IMR-90 (cell line): ENCODE data around the gene SHISAL2B. TPM values are rescaled to one million over a fixed set of nuclear protein-coding genes. Genes with fewer than 3 reads are reported as not detected.

Experiments used
- ATAC-seq: fragments of 200-7000 bp; cut with Tn5 transposase; 2 replicates; pipeline ENCODE4 v1.9.1; 2020; ENCODE audit warnings: low read depth, mild to moderate bottlenecking, moderate library complexity
- BruUV-seq: library from RNA; stranded (reverse); fragments of 400-500 nt; replicated peaks from 2 replicates; lab custom pipeline; 2021; lab: Mats Ljungman, UMichigan
- CTCF ChIA-PET: fragments of 300-600 bp; formaldehyde crosslinking; extraction: SDS; loops from one replicate; lab custom pipeline; 2021; ENCODE audit warnings: antibody characterized with exemption; lab: Yijun Ruan, JAX
- POLR2A ChIA-PET: fragments of 300-600 bp; sonication (Branson Sonifier 250); formaldehyde crosslinking; loops from one replicate; lab custom pipeline; 2022; ENCODE audit warnings: antibody characterized with exemption; ENCODE audit not compliant: unreplicated experiment; lab: Charles Lee
- DNase-seq: peaks from one replicate; pipeline ENCODE4 v3.0.0; 2013
- H2AFZ ChIP-seq: replicated peaks from 2 replicates; pipeline ENCODE3; 2013; ENCODE audit warnings: low read length, mild to moderate bottlenecking; ENCODE audit not compliant: poor library complexity
- H2AK5ac ChIP-seq: 2 replicates; pipeline ENCODE4 v1.6.1; 2013; ENCODE audit warnings: low read depth, low read length, inconsistent platforms
- H2AK9ac ChIP-seq: replicated peaks from 2 replicates; pipeline ENCODE3; 2013; ENCODE audit warnings: mild to moderate bottlenecking, low read depth, low read length, moderate library complexity; ENCODE audit not compliant: poor library complexity
- H2BK120ac ChIP-seq: 2 replicates; pipeline ENCODE4 v1.6.1; 2013; ENCODE audit warnings: low read depth, low read length, inconsistent platforms
- H2BK15ac ChIP-seq: 3 replicates; pipeline ENCODE4 v1.6.1; 2013; ENCODE audit warnings: low read depth, low read length, inconsistent platforms
- H2BK20ac ChIP-seq: 2 replicates; pipeline ENCODE4 v1.6.1; 2013; ENCODE audit warnings: low read depth, mild to moderate bottlenecking, inconsistent platforms, low read length, moderate library complexity
- H2BK5ac ChIP-seq: 2 replicates; pipeline ENCODE4 v1.6.1; 2013; ENCODE audit warnings: mild to moderate bottlenecking, low read depth, low read length, inconsistent platforms; ENCODE audit not compliant: poor library complexity, severe bottlenecking
- H3K14ac ChIP-seq: replicated peaks from 2 replicates; pipeline ENCODE4 v1.6.1; 2013; ENCODE audit warnings: low read depth, low read length, inconsistent platforms
- H3K18ac ChIP-seq: 2 replicates; pipeline ENCODE4 v1.6.1; 2013; ENCODE audit warnings: low read depth, low read length, control low read depth
- H3K23ac ChIP-seq: 2 replicates; pipeline ENCODE4 v1.6.1; 2013; ENCODE audit warnings: low read depth, low read length, inconsistent platforms
- H3K27ac ChIP-seq: 2 replicates; pipeline ENCODE4 v1.5.1; 2013; ENCODE audit warnings: mild to moderate bottlenecking, control low read depth, low read length; ENCODE audit not compliant: insufficient read depth
- H3K27me3 ChIP-seq: 2 replicates; pipeline ENCODE4 v1.6.1; 2013; ENCODE audit warnings: low read length; ENCODE audit not compliant: control insufficient read depth, insufficient read depth
- H3K36me3 ChIP-seq: 2 replicates; pipeline ENCODE4 v1.6.1; 2013; ENCODE audit warnings: low read length, mixed read lengths; ENCODE audit not compliant: control insufficient read depth, insufficient read depth
- H3K4ac ChIP-seq: 2 replicates; pipeline ENCODE4 v1.6.1; 2013; ENCODE audit warnings: low read depth, low read length, inconsistent platforms
- H3K4me1 ChIP-seq: 2 replicates; pipeline ENCODE4 v1.6.1; 2013; ENCODE audit warnings: low read length, mixed read lengths; ENCODE audit not compliant: control insufficient read depth, insufficient read depth
- H3K4me2 ChIP-seq: 2 replicates; pipeline ENCODE4 v1.6.1; 2013; ENCODE audit warnings: low read depth, mild to moderate bottlenecking, control low read depth, low read length, moderate library complexity
- H3K4me3 ChIP-seq: 2 replicates; pipeline ENCODE4 v1.5.1; 2013; ENCODE audit warnings: low read depth, mild to moderate bottlenecking, control low read depth, low read length, moderate library complexity; ENCODE audit not compliant: insufficient read depth
- H3K56ac ChIP-seq: 2 replicates; pipeline ENCODE4 v1.6.1; 2013; ENCODE audit warnings: low read length, inconsistent platforms; ENCODE audit not compliant: insufficient read depth; ENCODE audit errors: extremely low read depth
- H3K79me1 ChIP-seq, 2 experiments: 2 replicates each; pipeline ENCODE4 v1.6.1; 2013; ENCODE audit warnings: low read length in 2 of 2, inconsistent platforms in 1 of 2, low read depth in 1 of 2
- H3K9ac ChIP-seq: 2 replicates; pipeline ENCODE4 v1.6.1; 2013; ENCODE audit warnings: low read depth, low read length, control low read depth
- H3K9me1 ChIP-seq: 2 replicates; pipeline ENCODE4 v1.6.1; 2013; ENCODE audit warnings: low read length, inconsistent platforms; ENCODE audit not compliant: insufficient read depth
- H3K9me3 ChIP-seq: 2 replicates; pipeline ENCODE4 v1.6.1; 2013; ENCODE audit warnings: low read length; ENCODE audit not compliant: control insufficient read depth, insufficient read depth
- H4K20me1 ChIP-seq: 2 replicates; pipeline ENCODE4 v1.6.1; 2013; ENCODE audit warnings: low read length, inconsistent platforms; ENCODE audit not compliant: insufficient read depth
- H4K5ac ChIP-seq: 2 replicates; pipeline ENCODE4 v1.6.1; 2013; ENCODE audit warnings: mild to moderate bottlenecking, low read depth, low read length, control low read depth
- H4K8ac ChIP-seq, 2 experiments: 2 replicates each; pipeline ENCODE4 v1.6.1; 2013; ENCODE audit warnings: low read depth in 2 of 2, low read length in 2 of 2, control low read depth in 1 of 2, inconsistent platforms in 1 of 2
- H4K91ac ChIP-seq: 2 replicates; pipeline ENCODE4 v1.6.1; 2013; ENCODE audit warnings: low read depth, low read length, inconsistent platforms; ENCODE audit not compliant: insufficient read depth
- CEBPB ChIP-seq: IDR thresholded peaks from 2 replicates; pipeline ENCODE4 v1.6.1; 2012; ENCODE audit warnings: low read depth, low read length, improper control_type of control experiment
- CHD1 ChIP-seq: IDR thresholded peaks from 2 replicates; pipeline ENCODE4 v1.6.1; 2012; ENCODE audit warnings: low read depth, low read length, improper control_type of control experiment
- FOS ChIP-seq: fragments of 150-350 bp; IDR thresholded peaks from 2 replicates; pipeline ENCODE4 v1.6.1; 2016; ENCODE audit warnings: low read depth, low read length
- MAZ ChIP-seq: IDR thresholded peaks from 2 replicates; pipeline ENCODE4 v1.6.1; 2012; ENCODE audit warnings: low read depth, mild to moderate bottlenecking, low read length, improper control_type of control experiment, moderate library complexity, borderline replicate concordance
- MXI1 ChIP-seq: IDR thresholded peaks from 2 replicates; pipeline ENCODE4 v1.6.1; 2012; ENCODE audit warnings: low read depth, mild to moderate bottlenecking, low read length, moderate library complexity, borderline replicate concordance
- NFE2L2 ChIP-seq: fragments of 150-350 bp; IDR thresholded peaks from 2 replicates; pipeline ENCODE4 v1.6.1; 2016; ENCODE audit warnings: low read depth, mild to moderate bottlenecking, low read length
- POLR2A ChIP-seq: IDR thresholded peaks from 2 replicates; pipeline ENCODE4 v1.6.1; 2012; ENCODE audit warnings: mild to moderate bottlenecking, low read depth, low read length
- RAD21 ChIP-seq: IDR thresholded peaks from 2 replicates; pipeline ENCODE4 v1.6.1; 2012; ENCODE audit warnings: low read length, improper control_type of control experiment
- RCOR1 ChIP-seq: IDR thresholded peaks from 2 replicates; pipeline ENCODE4 v1.6.1; 2012; ENCODE audit warnings: mild to moderate bottlenecking, low read length, improper control_type of control experiment; ENCODE audit not compliant: insufficient replicate concordance
- RFX5 ChIP-seq: IDR thresholded peaks from 2 replicates; pipeline ENCODE4 v1.8.0; 2012; ENCODE audit warnings: low read depth, mild to moderate bottlenecking, low read length, moderate library complexity
- WGBS, 2 experiments: methylation state at CpG; one replicate each; pipeline versions ENCODE4 v1.1.5 to v1.1.7; 2013; ENCODE audit warnings: missing lambda C conversion rate in 2 of 2; ENCODE audit not compliant: insufficient read length in 1 of 2; ENCODE audit errors: extremely low coverage in 2 of 2; 5-methylcytosine and 5-hydroxymethylcytosine counted together
- dilution Hi-C: fragments of 300-500 bp; cut with HindIII; formaldehyde crosslinking; loops from one replicate; pipeline ENCODE4 v1.14.3; 2018; ENCODE audit warnings: low sequenced_read_pairs; ENCODE audit not compliant: unreplicated experiment
- in situ Hi-C: fragments of 300-500 bp; cut with MboI; formaldehyde crosslinking; loops from 3 replicates; pipeline ENCODE4 v1.14.3; 2019; ENCODE audit warnings: low sequenced_read_pairs, inconsistent platforms, mixed read lengths
- intact Hi-C: fragments of 100-400 bp; cut with micrococcal nuclease; formaldehyde crosslinking; loops from 2 replicates; pipeline ENCODE4 v1.10.0; 2022
- polyA plus RNA-seq, 3 experiments: library from polyadenylated mRNA; depleted of rRNA; stranded (reverse); fragments of >200 nt; gene quantifications; 2 replicates each; pipeline ENCODE4 v1.2.3, GENCODE V29; 2012; ENCODE audit warnings: low replicate concordance in 1 of 3
- total RNA-seq: library from RNA; depleted of rRNA; stranded (reverse); fragments of >200 nt; gene quantifications from 2 replicates; pipeline ENCODE4 v1.2.3, GENCODE V29; 2012
- TF ChIP-seq, protein P1 (sequence below): fragments of 150-350 bp; IDR thresholded peaks from 2 replicates; pipeline ENCODE4 v1.6.1; 2016; ENCODE audit warnings: low read depth, mild to moderate bottlenecking, low read length, moderate library complexity, borderline replicate concordance
- TF ChIP-seq, protein P2 (sequence below): conservative IDR thresholded peaks from 2 replicates; pipeline ENCODE4 v1.5.1; 2012; ENCODE audit warnings: mild to moderate bottlenecking, low read depth, low read length, improper control_type of control experiment
- TF ChIP-seq, protein P3 (sequence below): fragments of 150-350 bp; IDR thresholded peaks from 2 replicates; pipeline ENCODE4 v1.6.1; 2017; ENCODE audit warnings: mild to moderate bottlenecking, antibody characterized with exemption, low read length, low read depth

Gene SHISAL2B
- total and polyA plus RNA-seq, 2 of the 4 experiments (the other 2 are of a cell fraction), result not detected

DNA sequence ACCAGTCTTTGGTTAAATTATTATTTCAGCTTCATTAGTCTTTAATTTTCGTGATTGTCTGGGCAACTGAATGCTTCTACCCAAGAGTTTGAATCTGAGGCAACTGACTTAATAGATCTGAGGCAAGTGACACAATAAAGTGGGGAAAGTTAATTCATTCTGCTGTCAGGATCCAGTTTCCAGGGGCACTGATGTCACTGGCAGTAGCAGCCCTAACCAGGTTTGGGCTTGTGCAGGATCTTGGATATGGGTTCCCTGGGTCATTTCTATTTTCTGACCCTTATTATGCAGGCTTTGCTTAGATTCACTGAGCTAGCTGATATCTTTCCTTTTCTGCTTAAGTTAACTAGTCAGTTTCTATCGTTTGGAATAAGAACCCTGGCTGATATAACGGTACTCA is 68.6 kb downstream of the SHISAL2B start:
- peaks cover 7 to 24% of the 10 kb centered on the region in 2 experiments; a peak in 3 of 4 replicates for H3K79me1 ChIP-seq
- WGBS, 2 experiments, result 20% methylated on average over 1 of the region's 3 CpGs; no CpG with 5 or more reads in 1 of the 2 experiments
- peaks cover 3% of the 10 kb centered on the region for H3K36me3 ChIP-seq
- H3K4me2 ChIP-seq, result no peak overlapping the region
- H3K9ac ChIP-seq, result no peak overlapping the region
- H3K9me1 ChIP-seq, result no peaks in the 10 kb centered on the region
- H3K4me1 ChIP-seq, result peaks cover 4% of the 10 kb centered on the region; the same call in 1 of the 2 replicates
- no peak overlapping the region for H3K4ac ChIP-seq
- no peak overlapping the region for H4K91ac ChIP-seq
- ATAC-seq (no peak), DNase-seq (no peak)
- H4K5ac ChIP-seq, result no peak overlapping the region
- in situ Hi-C loops, result no loop called here
- H2BK5ac ChIP-seq, result no peak overlapping the region
- intact Hi-C loops, result no loop called here
- no peak overlapping the region for H2AFZ ChIP-seq
- H4K8ac ChIP-seq, result no peak overlapping the region
- ChIA-PET CTCF (interaction anchor here (0.9 kb wide), 1 partner anchor 25 kb away, joined by 3 read pairs; no protein-coding TSS in a partner anchor), POLR2A (no interaction called here)
- H2AK9ac ChIP-seq, result no peak overlapping the region
- no peaks in the 10 kb centered on the region for H3K27me3 ChIP-seq
- no peak overlapping the region for H3K18ac ChIP-seq
- H3K56ac ChIP-seq, result no peak overlapping the region
- H3K9me3 ChIP-seq, result no peaks in the 10 kb centered on the region
- no peak overlapping the region for H2BK15ac ChIP-seq
- no peak for TF ChIP-seq RAD21
- TF ChIP-seq, protein P1, sequence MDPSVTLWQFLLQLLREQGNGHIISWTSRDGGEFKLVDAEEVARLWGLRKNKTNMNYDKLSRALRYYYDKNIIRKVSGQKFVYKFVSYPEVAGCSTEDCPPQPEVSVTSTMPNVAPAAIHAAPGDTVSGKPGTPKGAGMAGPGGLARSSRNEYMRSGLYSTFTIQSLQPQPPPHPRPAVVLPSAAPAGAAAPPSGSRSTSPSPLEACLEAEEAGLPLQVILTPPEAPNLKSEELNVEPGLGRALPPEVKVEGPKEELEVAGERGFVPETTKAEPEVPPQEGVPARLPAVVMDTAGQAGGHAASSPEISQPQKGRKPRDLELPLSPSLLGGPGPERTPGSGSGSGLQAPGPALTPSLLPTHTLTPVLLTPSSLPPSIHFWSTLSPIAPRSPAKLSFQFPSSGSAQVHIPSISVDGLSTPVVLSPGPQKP, result no peak
- no peak for TF ChIP-seq CHD1
- no peak for TF ChIP-seq RCOR1
- TF ChIP-seq CEBPB, result no peak
- TF ChIP-seq RFX5, result no peak
- no peak for TF ChIP-seq FOS
- no peak for TF ChIP-seq MXI1
- TF ChIP-seq, protein P2, sequence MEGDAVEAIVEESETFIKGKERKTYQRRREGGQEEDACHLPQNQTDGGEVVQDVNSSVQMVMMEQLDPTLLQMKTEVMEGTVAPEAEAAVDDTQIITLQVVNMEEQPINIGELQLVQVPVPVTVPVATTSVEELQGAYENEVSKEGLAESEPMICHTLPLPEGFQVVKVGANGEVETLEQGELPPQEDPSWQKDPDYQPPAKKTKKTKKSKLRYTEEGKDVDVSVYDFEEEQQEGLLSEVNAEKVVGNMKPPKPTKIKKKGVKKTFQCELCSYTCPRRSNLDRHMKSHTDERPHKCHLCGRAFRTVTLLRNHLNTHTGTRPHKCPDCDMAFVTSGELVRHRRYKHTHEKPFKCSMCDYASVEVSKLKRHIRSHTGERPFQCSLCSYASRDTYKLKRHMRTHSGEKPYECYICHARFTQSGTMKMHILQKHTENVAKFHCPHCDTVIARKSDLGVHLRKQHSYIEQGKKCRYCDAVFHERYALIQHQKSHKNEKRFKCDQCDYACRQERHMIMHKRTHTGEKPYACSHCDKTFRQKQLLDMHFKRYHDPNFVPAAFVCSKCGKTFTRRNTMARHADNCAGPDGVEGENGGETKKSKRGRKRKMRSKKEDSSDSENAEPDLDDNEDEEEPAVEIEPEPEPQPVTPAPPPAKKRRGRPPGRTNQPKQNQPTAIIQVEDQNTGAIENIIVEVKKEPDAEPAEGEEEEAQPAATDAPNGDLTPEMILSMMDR, result no peak
- TF ChIP-seq, protein P3, sequence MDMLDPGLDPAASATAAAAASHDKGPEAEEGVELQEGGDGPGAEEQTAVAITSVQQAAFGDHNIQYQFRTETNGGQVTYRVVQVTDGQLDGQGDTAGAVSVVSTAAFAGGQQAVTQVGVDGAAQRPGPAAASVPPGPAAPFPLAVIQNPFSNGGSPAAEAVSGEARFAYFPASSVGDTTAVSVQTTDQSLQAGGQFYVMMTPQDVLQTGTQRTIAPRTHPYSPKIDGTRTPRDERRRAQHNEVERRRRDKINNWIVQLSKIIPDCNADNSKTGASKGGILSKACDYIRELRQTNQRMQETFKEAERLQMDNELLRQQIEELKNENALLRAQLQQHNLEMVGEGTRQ, result no peak
- no peak for TF ChIP-seq POLR2A
- TF ChIP-seq NFE2L2, result no peak
- TF ChIP-seq MAZ, result no peak
- no peak overlapping the region for H3K23ac ChIP-seq
- H2BK120ac ChIP-seq, result no peak overlapping the region
- H3K4me3 ChIP-seq, result no peak overlapping the region
- H3K27ac ChIP-seq, result no peak overlapping the region
- H3K14ac ChIP-seq, result no peak overlapping the region
- no TSS peak for BruUV-seq
- no peak overlapping the region for H2BK20ac ChIP-seq
- no peak overlapping the region for H2AK5ac ChIP-seq
- dilution Hi-C loops, result no loop called here
- peaks cover 4% of the 10 kb centered on the region; the same call in 1 of the 2 replicates for H4K20me1 ChIP-seq
